Measurements from ENCODE around the gene LPAR5.
"Not testable (repeated sequence)": the region's sequence is repeated elsewhere in the genome, so short reads cannot be mapped to it uniquely, and the experiment has no call there.

LPAR5 gene

GRCh38 chr12:6606331-6607131, 29.2 kb downstream of the LPAR5 start:
- peak; percentile 15 for DNase-seq (ENCODE audit: low spot score)

GRCh38 chr12:6605421-6606330, 30.1 kb downstream of the LPAR5 start:
- DNase-seq (ENCODE audit: low spot score), result peak; percentile 44

GRCh38 chr12:6604259-6605029, 31.3 kb downstream of the LPAR5 start:
- DNase-seq (ENCODE audit: low spot score), result no peak

- DNase-seq (ENCODE audit: low spot score), result no peak
Observed at GRCh38 chr12:6603095-6603567, 32.6 kb downstream of the LPAR5 start.

GRCh38 chr12:6602526-6602925, 33.2 kb downstream of the LPAR5 start:
- no peak for DNase-seq (ENCODE audit: low spot score)

GRCh38 chr12:6595673-6596072, 40.1 kb downstream of the LPAR5 start:
- DNase-seq (ENCODE audit: low spot score), result not testable (repeated sequence)

- no peak for DNase-seq (ENCODE audit: low spot score)
Observed at GRCh38 chr12:6592087-6592486, 43.7 kb downstream of the LPAR5 start.

GRCh38 chr12:6586569-6586968, 49.2 kb downstream of the LPAR5 start:
- DNase-seq (ENCODE audit: low spot score), result not testable (repeated sequence)

GRCh38 chr12:6584293-6584692, 51.5 kb downstream of the LPAR5 start:
- no peak for DNase-seq (ENCODE audit: low spot score)

- no peak for DNase-seq (ENCODE audit: low spot score)
Observed at GRCh38 chr12:6582959-6583358, 52.8 kb downstream of the LPAR5 start.

- no peak for DNase-seq (ENCODE audit: low spot score)
Observed at GRCh38 chr12:6582196-6582595, 53.6 kb downstream of the LPAR5 start.

- no peak for DNase-seq (ENCODE audit: low spot score)
Observed at GRCh38 chr12:6575648-6576047, 60.1 kb downstream of the LPAR5 start.

GRCh38 chr12:6574576-6575295, 61.0 kb downstream of the LPAR5 start:
- DNase-seq (ENCODE audit: low spot score), result no peak

- DNase-seq (ENCODE audit: low spot score), result no peak
Observed at GRCh38 chr12:6573001-6573400, 62.8 kb downstream of the LPAR5 start.

- DNase-seq (ENCODE audit: low spot score), result peak; percentile 35
Observed at GRCh38 chr12:6570264-6570887, 65.4 kb downstream of the LPAR5 start.

- no peak for DNase-seq (ENCODE audit: low spot score)
Observed at GRCh38 chr12:6569786-6570185, 66.0 kb downstream of the LPAR5 start.

- no peak for DNase-seq (ENCODE audit: low spot score)
Observed at GRCh38 chr12:6569312-6569711, 66.4 kb downstream of the LPAR5 start.
